GM21717 (cell line): ENCODE results near the gene PROP1.
"Not testable (repeated sequence)": the region's sequence is repeated elsewhere in the genome, so short reads cannot be mapped to it uniquely, and the experiment has no call there.

ENCODE experiments used
- ATAC-seq: cut with Tn5 transposase; IDR thresholded peaks from one replicate; pipeline ENCODE4 v1.9.1; 2021; ENCODE audit warnings: mild to moderate bottlenecking, moderate library complexity; ENCODE audit not compliant: unreplicated experiment

Gene PROP1

GRCh38 chr5:177995691-177996595, at the start of gene PROP1:
Gene PROP1 (minus strand): TSS chr5:177996242. CDS start chr5:177995933, 309 bp downstream.
- no peak for ATAC-seq

GRCh38 chr5:178019379-178020030, 23.5 kb upstream of the PROP1 start:
- not testable (repeated sequence) for ATAC-seq

DNA sequence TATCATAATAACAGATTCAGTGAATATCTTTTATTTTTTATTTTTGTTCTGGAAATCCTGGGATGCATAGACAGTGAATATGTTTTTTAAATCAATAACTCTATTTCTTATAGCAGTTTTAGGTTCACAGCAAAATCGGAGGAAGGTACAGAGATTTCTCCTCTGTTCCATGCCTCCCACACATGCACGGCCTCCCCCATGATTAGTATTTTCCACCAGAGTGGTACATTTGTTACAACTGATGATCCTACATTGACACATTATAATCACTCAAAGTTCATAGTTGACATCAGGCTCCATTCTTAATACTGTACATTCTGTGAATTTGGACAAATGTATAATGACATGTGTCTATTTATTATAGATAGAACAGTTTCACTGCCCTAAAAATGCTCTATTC, 16.7 kb upstream of the PROP1 start:
- not testable (repeated sequence) for ATAC-seq

- ATAC-seq, result not testable (repeated sequence)
These were observed 15.9 kb upstream of the PROP1 start for GRCh38 chr5:178011816-178012554.

GRCh38 chr5:178007272-178007671, 11.2 kb upstream of the PROP1 start:
- ATAC-seq, result not testable (repeated sequence)

GRCh38 chr5:178006536-178007231, 10.6 kb upstream of the PROP1 start:
- ATAC-seq, result not testable (repeated sequence)

GRCh38 chr5:178006181-178006535, 10.1 kb upstream of the PROP1 start:
- ATAC-seq, result not testable (repeated sequence)

- ATAC-seq, result no peak
These were observed 1.8 kb upstream of the PROP1 start for GRCh38 chr5:177997846-177998245.

DNA sequence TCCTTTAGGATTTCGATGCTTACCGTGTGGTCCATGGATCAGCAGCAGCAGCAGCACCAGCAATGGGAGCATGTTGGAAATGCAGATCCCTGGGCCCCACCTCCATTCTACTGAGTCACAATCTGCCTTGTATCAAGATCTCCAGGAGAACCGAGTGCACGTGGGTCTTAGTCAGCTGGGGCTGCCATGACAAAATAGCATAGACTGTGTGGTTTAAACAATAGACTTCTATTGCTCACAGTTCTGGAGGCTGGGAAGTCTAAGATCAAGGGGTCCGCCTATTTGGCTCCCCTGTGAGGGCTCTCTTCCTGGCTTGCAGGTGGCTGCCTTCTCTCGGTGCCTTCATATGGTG, 1.3 kb upstream of the PROP1 start:
- ATAC-seq, result no peak

GRCh38 chr5:177996660-177997318, 747 bp upstream of the PROP1 start:
- no peak for ATAC-seq

GRCh38 chr5:177994561-177995190, 1.4 kb downstream of the PROP1 start:
- ATAC-seq, result no peak

DNA sequence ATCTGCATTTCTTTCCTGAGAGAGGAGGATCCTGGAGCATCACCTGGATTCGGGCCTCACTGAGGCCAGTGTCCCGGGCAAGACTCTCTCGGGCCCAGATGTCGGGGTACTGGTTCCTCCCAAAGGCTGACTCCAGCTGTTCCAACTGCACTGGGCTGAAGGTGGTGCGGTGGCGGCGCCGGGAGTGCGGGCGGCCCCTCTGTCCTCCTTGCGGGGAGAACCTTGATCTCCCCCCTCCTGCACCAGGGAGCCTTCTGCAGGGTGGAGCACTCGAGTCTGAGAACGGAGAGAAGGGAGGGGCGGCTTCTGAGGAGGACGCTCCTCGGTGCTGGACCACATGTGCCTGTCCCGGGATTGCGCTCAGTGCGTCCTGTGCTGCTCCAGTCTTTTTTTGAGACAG, 2.0 kb downstream of the PROP1 start:
- no peak for ATAC-seq

DNA sequence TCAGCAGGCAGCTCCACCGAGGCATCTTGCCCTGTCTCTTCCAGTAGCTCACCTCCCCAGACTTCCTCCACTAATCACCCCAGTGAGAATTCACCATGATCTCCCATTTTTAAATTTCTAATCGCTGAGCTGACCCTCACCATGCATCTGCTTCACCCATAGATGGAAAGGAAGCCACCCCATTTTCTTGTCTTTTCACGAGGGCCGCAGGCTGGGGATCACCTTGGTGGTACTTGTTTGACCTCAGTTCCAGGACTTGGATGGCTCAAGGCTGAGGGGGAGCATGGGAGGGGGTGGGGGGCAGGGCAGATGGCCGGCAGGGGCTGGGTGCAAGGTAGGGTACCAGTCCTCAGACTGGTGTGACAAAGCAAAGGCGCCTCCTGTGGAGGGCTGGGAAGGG, 3.6 kb downstream of the PROP1 start:
- ATAC-seq, result no peak

GRCh38 chr5:177988989-177989625, 6.9 kb downstream of the PROP1 start:
- no peak for ATAC-seq

- ATAC-seq, result no peak
These were observed 8.7 kb downstream of the PROP1 start for GRCh38 chr5:177987326-177987725.

- ATAC-seq, result no peak
These were observed 10.5 kb downstream of the PROP1 start for GRCh38 chr5:177985430-177986040.

DNA sequence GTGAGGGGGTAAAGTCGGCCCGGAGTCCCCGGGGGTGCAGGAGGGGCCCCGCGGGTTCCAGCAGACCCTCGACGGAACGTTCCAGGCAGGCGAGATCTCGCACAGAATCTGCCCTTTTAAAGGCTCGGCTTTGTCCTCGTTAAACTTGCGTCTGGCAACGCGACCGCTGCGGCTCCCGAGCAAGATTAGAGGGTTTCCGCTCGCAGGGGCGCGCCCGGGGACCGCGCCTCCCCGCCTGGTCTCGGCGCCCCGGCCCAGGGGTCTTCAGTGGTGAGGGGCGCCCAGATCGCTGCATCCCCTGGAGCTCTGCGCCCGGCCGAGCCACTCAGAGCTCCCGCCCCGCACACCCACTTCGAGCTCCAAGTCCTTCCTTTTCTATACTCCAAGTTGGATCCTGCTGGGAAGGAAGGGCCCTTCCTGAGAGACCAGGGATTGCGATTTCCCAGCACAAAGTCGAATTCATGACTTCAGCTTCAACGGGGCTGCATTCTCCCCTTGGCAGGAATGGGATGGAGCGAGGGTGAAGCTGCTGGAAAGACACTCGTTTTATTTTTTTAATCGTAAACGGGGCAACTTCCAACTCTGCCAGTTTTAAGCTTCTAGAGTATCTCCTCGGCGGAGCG, 11.3 kb downstream of the PROP1 start:
- no peak for ATAC-seq

GRCh38 chr5:177983763-177984583, 12.1 kb downstream of the PROP1 start:
- no peak for ATAC-seq
